GM12872 (cell line): Measurements from ENCODE around the gene TCEANC2.

Experiments
- CTCF ChIP-seq: IDR thresholded peaks from 3 replicates; pipeline ENCODE4 v1.5.1; 2011; ENCODE audit warnings: low read depth, mild to moderate bottlenecking, low read length, moderate library complexity; ENCODE audit not compliant: insufficient read depth

Gene TCEANC2

GRCh38 chr1:54069791-54070170 is 16.4 kb downstream of the TCEANC2 start:
- no peak for TF ChIP-seq CTCF

DNA sequence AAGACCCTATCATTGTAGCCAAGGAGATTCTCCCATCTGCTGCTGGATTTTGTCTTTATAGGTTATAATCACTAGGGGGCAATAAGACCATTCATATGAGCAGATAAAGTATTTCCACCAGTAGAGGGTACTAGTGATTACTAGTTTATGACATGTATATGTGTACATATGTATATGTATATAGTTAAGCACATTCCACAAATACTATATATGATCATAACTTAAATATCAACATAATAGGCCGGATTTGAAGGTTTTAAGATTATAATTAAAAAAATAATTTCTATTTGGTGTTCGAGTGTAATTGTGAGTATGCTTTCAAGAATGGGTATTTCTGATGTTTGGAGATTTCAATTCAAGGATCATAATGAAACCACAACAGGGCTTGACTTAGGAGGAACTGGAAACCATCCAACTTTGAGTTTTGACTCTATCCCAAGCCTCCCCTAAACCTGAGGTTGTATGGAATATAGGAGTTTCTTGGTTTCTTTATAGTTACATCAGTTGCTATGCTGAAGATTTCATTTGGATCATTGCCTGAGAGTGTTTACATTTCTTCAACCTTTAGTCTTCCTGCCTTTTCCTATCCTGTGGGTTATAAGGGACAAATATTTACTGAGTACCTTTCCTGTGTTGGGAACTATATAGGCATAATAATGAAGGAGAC is 16.9 kb downstream of the TCEANC2 start:
- peak; percentile 61 for TF ChIP-seq CTCF

GRCh38 chr1:54077359-54077758 is 24.0 kb downstream of the TCEANC2 start:
- TF ChIP-seq CTCF, result no peak

DNA sequence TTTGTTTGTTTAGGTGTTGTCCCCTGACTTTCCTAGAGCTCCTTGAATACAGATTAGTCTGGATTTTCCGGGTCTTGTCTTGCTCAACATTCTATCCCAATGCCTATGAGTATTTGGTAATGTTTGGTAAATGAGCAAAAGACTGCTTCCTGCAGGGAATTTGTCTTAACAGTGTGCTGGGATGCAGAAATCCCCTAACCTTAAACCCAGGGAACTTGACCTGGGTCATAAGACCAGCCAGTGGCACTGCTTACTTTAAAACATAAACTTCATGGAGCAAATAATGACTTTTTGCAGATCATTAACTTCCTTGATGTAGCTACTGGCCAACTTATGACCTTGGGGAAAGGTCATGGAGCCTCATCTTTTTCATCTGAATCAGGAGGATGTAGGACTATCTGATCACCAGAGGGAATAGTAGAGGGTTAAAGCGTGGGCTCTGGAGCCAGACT is 27.2 kb downstream of the TCEANC2 start:
- no peak for TF ChIP-seq CTCF

DNA sequence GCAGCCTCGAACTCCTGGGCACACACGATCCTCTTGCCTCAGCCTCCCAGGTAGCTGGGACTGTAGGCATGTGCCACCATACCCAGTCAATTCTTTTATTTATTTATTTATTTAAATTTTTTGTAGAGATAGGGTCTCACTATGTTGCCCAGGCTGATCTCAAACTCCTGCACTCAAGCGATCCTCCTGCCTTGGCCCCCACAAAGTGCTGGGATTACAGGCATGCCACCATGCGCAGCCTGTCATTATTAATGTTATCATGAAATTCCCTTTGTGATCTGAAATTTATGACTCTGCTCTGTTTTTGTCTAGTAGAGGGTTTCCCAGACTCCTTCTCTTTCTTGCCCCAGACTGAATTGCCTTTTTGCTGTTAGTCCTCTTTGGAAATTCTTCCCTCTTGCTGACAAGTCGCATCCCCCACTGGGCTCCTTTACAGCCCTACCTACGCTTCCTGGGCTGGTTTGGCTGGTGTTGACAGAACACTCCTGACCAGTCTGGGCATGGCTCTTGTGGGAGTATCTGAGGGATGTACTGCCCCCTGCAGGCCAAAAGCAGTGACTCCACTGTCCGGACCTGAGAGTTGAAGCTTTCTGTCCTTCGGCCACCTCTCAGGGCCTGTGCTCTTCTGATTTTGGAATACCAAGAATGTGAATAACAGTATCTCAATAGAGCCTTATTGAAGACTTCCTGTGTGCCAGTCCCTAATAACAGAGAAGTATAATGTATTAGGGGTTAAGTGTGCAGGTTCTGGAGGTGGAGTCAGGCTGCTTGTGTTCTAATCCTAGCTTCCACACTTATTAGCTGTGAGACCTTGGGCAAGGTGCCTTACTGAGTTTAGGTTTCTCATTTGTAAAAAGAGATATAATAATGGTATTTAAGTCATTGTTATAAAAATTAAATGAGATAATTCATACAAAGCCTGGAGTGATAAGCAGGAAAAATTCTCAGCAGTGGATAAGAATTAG is 28.2 kb downstream of the TCEANC2 start:
- TF ChIP-seq CTCF, result peak; percentile 92

DNA sequence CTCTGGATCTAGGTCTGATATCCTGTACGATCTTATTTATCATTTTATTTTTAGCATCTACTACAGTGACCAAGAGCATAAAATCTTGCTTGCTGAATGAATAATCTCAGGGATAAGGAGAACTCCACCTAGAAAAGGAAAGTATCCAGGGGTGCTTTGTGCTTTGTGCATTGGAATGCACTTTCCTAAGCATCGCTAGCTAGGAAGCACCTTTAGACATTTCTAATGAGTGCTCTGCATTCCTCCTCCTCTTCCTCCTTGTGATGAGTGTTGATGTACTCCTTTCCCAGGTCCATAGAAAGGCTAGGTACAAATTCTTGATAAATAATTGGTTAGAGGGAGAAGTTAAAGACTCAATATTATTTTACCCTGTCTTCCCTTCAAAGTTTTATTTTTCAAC is 31.4 kb downstream of the TCEANC2 start:
- TF ChIP-seq CTCF, result no peak

DNA sequence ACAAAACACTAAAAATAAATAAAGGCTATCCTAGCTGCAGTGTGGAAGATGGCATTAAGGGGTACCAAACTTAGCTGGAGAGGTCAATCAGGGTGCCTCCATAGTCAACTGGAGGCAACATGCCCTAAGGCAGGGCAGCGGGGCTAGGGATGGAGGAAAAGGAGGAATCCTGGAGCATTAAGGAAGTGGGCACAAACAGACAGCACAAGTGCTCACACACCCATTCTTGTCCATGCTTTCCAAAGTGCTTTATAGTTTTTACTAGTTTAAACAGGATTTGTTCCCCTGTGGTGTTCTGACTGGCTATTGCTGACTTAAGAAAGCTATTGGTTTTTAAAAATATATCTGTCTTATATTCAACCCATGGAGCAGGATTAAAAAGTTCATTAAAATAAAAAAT is 33.3 kb downstream of the TCEANC2 start:
- TF ChIP-seq CTCF, result no peak
